IPS DF 19.7 (cell line): ENCODE measurements around the gene CCDC117.

Experiments
- DNase-seq: peaks from one replicate; pipeline ENCODE4 v3.0.0-alpha.2; 2013; ENCODE audit warnings: low read depth, low spot score

CCDC117 gene

DNA sequence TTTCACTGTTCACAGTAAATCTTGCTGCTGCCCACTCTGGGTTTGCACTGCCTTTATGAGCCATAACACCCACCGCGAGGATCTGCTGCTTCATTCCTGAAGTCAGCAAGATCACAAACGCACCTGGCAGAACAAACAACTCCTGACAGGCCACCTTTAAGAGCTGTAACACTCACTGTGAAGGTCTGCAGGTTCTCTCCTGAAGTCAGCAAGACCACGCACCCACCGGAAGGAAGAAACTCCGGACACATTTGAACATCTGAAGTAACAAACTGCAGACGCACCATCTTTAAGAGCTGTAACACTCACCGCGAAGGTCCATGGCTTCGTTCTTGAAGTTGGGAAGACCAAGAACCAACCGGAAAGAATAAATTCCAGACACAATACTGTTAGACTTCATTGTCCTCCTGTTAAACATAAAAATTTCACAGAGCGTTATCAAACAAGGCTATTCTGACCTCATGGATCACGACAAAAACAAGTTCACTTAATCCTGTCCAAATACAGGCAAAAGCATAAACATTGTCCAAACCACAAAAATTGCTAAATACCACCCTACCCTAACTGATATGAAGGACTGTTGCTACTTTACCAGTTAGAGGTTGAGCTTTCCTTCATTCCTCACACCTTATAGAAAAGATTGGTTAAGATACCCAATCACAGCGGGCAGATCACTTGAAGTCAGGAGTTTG, 3.0 kb upstream of the CCDC117 start:
- DNase-seq: no peak

DNA sequence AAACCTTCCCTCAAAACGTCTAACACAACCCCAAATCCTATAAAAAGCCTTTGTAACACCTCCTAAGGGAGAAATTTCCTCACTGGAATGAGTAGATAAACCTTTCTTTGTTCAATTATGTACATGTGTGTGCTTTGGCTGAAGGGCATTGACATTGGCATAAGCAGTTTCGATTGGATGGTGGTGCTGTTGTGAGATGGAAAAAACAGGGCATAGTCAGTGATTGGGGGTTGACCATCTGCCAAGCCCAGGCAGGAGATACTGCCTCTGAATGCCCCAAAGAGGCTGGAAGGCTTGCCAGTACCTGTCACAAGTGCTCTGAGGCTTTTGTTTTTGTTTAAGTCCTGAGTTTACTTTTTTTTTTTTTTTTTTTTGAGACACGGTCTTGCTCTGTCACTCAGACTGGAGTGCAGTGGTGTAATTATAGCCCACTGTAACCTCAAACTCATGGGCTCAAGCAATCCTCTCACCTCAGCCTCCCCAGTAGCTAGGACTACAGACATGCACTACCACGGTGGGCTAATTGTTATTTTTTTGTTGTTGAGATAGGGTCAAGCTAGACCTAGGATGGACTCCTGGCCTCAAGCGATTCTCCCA, 1.2 kb upstream of the CCDC117 start:
- DNase-seq: no peak

DNA sequence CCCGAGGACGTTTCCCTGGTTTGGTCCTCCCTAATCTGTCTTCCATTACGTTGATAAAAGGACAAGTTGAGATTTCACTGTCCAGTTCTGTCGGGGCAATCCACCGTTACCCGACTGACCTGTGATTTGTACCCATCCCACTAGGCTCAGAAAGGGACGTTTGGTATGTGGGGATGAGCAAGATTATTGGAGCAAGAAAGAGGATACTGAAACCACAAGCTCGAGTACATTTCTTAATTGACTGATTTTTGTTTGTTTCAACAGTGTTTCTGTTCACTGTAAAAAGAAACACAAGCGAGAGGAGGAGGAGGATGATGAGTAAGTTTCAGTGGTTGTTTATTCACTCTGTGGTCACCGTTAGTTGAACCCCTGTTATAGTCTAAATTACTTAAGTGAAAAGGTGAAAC, 969 bp downstream of the CCDC117 start:
- DNase-seq: no peak

DNA sequence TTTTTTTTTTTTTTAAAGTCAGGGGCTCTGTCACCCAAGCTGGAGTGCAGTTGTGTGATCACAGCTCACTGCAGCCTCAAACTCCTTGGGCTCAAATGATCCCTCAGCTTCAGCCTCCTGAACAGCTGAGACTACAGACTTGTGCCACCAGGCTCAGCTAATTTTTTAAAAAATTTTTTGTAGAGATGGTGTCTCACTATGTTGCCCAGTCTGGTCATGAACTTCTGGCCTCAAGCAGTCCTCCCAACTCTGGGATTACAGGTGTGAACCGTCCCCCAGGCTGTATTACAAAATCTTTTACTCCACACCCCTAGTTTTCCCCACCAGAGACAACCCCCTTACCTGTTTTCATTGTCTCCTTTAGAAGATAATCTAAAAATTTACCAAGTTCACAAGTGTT, 1.9 kb downstream of the CCDC117 start:
- no peak for DNase-seq

DNA sequence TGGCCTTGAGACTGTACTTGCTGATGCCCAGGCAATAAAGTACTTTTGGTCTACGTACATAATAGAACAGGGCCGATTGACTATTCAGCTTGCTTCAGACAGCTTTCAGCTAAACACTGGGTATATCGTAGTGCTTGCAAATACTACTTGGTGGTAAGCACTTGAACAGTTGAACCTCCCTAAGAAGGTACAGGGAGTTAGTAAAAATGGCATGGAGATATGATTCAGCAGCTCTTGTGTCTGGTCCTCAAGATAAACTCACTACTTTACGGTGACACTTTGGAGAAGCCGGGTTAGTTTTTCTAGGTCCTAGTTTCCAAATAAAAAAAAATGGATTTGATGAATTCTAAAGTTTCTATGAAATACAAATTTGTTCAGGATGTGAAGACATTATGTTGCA, 7.3 kb downstream of the CCDC117 start:
- no peak for DNase-seq

DNA sequence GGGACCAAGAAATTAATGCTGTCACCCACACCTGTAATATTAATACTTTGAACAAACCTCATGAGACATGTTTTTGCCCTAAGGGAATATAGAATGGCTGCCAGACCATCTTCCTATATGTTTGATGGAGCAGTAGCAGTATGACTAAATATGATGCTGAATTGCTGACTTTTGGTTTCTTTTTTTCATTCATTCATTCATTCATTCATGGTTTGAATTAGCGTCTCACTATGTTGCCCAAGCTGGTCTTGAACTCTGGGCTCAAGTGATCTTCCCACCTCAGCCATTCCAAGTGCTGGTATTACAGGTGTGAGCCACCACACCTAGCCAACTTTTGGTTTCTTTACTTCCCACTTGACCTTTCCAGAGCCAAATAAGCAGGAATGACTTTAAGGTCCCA, 7.8 kb downstream of the CCDC117 start:
- no peak for DNase-seq

- no peak for DNase-seq
Measured at GRCh38 chr22:28783786-28784671, 11.5 kb downstream of the CCDC117 start.

- no peak for DNase-seq
Measured at GRCh38 chr22:28788601-28789000, 16.1 kb downstream of the CCDC117 start.

DNA sequence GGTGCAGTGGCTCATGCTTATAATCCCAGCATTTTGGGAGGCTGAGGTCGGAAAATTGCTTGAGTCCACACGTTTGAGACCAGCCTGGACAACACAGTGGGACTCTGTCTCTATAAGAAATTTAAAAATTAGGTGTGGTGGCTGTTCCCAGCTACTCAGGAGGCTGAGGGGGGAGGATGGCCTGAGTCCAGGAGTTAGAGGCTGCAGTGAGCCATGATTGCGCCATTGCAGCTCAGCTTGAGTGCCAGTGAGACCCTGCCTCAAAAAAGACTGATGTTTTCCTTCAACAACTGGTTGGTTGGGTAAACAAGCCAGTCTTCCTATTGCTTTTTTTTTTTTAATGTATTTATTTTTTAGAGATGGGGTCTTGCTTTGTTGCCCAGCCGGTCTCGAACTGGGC, 18.6 kb downstream of the CCDC117 start:
- DNase-seq: no peak

DNA sequence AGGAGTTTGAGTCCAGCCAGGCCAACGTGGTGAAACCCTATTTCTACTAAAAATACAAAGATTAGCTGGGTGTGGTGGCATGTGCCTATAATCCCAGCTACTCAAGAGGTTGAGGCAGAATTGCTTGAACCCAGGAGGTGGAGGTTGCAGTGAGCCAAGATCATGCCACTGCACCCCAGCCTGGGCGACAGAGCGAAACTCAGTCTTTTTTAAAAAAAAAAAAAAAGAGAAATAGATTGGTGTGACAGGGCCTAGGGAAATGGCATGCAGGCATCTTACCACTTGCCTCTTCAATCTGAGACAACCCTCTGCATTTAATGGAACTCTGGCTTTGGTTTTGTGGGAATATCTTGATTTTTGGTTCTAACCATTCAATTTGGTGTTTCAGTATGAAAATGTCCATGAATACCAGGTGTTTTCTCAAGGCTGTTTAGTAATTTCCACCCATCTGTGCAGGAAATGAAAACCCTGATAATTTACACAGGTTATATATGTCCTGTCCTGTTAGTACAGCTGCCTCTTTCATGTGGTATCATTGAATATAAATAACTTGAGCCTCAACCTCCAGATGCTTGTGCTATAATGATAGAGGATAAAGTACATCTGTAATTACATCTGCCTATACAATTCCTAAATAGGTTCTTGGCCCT, 19.5 kb downstream of the CCDC117 start:
- no peak for DNase-seq

DNA sequence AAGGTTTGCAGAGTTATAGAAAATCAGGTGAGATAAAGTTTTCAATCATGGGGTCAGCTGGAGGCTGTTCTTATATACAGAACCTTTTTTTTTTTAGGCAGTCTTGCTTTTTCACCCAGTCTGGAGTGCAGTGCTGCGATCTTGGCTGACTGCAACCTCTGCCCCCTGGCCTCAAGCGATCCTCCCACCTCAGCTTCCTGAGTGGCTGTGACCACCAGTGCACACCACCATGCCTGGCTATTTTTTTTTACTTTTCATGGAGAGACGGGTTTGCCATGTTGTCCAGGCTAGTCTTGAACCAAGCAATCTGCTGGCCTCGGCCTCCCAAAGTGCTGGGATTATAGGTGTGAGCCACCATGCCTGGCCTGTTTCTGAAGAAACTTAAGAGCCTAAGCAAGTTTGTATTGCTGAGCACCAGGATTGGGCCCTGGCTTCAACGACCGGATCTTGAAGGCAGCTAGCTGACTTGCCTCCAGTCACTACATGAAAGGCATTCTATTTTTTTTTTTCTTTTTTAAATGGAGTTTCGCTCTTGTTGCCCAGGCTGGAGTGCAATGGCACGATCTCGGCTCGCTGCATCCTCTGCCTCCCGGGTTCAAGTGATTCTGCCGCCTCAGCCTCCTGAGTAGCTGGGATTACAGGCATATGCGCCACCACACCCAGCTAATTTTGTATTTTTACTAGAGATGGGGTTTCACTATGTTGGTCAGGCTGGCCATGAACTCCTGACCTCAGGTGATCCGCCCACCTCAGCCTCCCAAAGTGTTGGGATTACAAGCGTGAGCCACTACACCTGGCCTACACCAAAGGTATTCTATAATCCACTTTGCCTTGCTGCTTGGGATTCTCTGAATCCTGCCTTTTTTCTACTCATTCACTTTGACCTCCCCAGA, 20.2 kb downstream of the CCDC117 start:
- DNase-seq: no peak

DNA sequence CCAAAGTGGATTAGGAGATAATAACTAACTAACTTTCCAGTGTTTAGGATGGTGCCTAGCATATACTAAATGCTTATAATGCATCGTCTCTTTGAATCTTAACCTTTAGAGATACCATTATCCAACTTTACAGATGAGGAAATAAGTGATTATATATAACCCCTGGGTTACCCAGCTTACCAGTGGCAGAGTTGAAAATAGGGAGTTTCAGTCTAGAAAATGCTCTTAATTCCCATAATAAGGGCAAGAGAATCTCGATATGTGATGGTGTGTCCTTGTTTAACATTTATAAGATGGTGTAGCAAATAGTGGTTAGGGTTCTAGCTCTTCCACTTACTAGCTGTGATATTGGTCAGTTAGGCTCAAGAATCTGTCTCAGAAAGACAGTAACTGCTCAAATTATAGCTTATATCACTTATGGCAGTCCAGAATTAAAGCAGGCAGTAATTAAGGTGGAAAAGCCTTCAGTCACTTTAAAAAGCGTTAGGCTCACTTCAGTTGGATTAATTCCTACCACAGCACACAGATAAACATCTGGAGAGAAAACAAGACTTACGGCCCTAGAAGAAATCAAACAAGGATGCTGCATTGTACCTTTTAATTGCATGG, 21.6 kb downstream of the CCDC117 start:
- no peak for DNase-seq

- DNase-seq: no peak
Measured at GRCh38 chr22:28795071-28795693, 22.7 kb downstream of the CCDC117 start.

DNA sequence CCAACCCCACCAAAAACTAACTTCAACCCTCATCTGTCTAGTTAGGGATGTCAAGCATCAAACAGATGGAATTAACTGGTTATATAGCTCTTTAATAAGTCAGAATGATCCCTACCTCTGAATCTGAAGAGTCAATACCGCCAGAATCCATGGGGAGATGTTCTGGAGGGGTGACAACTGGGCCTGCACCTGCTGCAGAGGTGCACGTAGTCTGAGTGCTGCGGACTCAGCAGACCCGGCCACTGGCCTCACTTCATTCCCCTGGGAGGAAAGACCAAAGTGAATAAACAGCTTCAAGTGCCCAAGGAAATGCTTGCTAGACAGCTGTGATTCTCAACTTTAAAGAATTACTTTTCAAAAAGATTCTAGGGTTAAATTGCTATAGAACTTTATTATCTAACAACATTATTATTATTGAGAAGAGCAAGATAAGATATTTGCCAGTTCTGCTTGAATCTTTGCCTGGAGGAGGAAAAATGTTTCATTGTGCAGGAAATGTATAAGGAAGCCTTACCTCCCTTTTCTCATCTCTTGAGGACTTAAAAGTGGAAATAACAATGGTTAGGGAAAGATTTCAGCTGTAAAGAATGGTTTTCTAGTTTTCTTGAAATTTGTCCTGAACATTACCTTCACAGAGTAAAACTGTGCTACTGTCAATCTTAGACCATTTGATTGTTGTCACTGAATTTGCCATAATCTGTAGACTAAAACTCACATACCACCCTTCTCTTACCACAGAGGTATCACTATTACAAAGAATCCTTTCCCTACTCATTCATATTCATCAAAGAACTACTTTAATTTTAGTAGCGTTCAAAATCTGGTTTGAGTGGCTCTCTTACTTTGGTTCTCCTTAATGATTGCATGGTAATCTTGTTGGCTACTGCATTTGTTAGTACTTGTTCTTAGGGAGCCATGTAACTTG, 23.7 kb downstream of the CCDC117 start:
- no peak for DNase-seq

DNA sequence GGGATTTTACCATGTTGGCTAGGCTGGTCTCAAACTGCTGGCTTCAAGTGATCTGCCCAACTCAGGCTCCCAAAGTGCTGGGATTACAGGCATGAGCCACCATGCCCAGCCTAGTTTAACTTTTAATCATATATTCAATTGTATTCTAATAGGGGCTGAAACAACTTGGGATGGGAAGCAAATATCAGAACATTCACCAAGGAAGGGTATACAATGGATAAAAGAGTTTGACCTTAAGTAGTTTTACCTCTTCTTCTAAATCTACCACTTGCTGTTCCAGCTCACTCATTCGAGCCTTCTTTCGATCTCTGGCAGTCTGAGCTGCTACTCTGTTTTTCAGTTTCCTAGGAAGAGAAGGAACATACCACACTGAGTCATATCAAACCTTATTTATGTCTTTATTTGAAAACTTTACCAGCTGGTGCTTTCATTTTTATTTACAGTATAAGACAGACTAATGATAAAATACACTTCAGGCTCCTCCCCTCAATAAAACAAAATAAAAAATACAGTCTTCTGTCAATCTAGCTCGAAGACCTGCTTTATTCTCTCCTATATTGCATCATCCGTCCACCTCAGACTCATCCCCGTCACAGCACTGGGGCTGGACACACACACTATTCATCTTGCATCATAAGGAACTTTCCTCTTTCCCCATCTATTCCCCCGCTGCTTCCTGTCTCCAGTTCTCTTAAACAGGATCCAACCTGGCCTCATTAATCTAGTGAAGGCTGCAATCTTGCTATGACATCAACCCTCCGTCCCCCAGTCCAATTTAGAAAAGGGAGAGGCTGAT, 26.5 kb downstream of the CCDC117 start:
- no peak for DNase-seq

- no peak for DNase-seq
Measured at GRCh38 chr22:28799606-28800307, 27.3 kb downstream of the CCDC117 start.

DNA sequence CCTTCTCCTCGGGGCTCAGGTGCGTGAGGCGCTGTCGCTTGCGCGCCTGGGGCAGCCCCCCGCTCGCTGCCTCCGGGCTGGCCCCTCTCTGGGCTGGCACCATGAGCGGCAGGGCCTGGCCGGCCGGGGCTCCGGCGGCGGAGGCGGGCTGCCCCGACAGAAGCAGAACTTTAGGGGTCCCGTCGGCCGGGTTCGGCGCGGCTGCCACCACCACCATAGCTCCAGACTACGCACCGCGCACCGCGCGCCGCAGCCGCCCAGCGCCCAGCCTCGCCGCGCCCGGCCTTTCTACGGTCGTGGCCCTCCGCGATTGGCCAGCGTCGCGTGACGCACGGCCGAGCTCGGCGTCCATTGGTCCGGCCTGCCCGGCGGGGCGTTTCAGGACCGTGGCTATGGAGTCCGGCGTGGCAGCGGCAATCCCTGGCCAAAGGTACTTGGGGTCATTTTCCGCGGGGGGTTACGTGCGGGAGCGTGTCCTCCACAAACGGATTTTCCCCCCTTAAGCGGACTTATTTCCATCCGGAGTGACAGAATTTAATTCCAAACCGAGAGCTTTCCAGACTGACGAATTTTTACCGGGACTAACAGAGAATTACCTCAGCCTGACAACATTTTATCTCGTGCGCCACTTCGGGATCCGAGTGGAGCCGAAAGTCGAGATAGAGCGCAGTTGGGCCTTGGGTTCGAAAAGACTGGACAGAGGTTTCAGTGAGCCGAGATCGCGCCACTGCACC, 28.0 kb downstream of the CCDC117 start, which contains the start of gene XBP1:
XBP1 (minus strand) TSS at position 262 of the 734 bp plus-strand sequence.
- DNase-seq: peak; percentile 63
